22Rv1 (cell line): Measurements from ENCODE around the gene USP16.

Experiments
- H3K27ac ChIP-seq: fragments of 450-650 bp; 2 replicates; pipeline ENCODE4 v1.5.1; 2017
- CTCF ChIP-seq: fragments of 450-650 bp; IDR thresholded peaks from 2 replicates; pipeline ENCODE4 v1.5.1; 2017; ENCODE audit warnings: mild to moderate bottlenecking
- ZFX ChIP-seq: fragments of 450-650 bp; IDR thresholded peaks from 2 replicates; pipeline ENCODE4 v1.6.1; 2017; ENCODE audit warnings: antibody characterized with exemption, borderline replicate concordance

USP16 gene

GRCh38 chr21:29102791-29103257 lies 78.4 kb downstream of the USP16 start:
- TF ChIP-seq CTCF (no peak), ZFX (no peak)
- no peak overlapping the region for H3K27ac ChIP-seq
